ENCODE measurements around the gene MYL11.
A peak's percentile ranks its signal among the peaks of the same experiment; 100 is the strongest.
"Not testable (repeated sequence)": the region's sequence is repeated elsewhere in the genome, so short reads cannot be mapped to it uniquely, and the experiment has no call there.

DNA sequence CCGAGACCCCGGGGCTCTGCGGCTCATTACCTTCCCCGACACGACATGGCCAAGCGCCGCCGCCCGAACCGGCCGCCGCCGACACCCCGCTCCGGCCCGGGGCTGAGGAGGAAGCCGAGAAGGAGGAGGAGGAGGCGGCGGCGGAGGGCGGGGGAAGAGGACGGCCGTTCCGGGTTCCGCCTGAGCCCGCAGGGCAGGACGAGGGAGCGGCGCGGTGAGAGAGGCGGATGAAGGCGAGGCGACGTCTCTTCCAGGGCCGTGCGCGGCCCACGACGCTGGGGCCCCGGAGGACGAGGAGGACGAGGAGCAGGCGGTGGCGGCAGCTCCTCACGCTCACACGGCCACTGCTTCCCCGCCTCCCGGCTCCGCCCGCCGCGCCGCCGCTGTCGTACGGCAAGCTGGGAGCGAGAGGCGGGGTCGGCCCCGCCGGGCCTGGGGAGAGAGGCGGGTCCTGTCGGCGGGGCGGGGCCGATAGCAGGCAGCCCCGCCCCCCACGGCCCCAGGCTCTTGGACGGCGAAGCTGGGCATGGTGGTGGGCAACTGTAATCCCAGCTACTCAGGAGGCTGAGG, 39.5 kb upstream of the MYL11 start:
- TF ChIP-seq, protein P1, sequence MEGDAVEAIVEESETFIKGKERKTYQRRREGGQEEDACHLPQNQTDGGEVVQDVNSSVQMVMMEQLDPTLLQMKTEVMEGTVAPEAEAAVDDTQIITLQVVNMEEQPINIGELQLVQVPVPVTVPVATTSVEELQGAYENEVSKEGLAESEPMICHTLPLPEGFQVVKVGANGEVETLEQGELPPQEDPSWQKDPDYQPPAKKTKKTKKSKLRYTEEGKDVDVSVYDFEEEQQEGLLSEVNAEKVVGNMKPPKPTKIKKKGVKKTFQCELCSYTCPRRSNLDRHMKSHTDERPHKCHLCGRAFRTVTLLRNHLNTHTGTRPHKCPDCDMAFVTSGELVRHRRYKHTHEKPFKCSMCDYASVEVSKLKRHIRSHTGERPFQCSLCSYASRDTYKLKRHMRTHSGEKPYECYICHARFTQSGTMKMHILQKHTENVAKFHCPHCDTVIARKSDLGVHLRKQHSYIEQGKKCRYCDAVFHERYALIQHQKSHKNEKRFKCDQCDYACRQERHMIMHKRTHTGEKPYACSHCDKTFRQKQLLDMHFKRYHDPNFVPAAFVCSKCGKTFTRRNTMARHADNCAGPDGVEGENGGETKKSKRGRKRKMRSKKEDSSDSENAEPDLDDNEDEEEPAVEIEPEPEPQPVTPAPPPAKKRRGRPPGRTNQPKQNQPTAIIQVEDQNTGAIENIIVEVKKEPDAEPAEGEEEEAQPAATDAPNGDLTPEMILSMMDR (IDR thresholded peaks at IDR 0.05), result peak in 1 of 4 experiments; percentile 9
- TF ChIP-seq POLR2AphosphoS5 (IDR thresholded peaks at IDR 0.05), result not testable (repeated sequence)

Data from prostate gland (tissue), 2 donors.